BLaER1 (cell line): Measurements from ENCODE around the gene GNAL.
"Not testable (repeated sequence)": the region's sequence is repeated elsewhere in the genome, so short reads cannot be mapped to it uniquely, and the experiment has no call there.

Source experiments
- H3K27ac ChIP-seq: shearing (Covaris generic); formaldehyde crosslinking; 2 replicates; pipeline ENCODE4 v1.8.1; 2022
- H3K27me3 ChIP-seq: shearing (Covaris generic); formaldehyde crosslinking; 2 replicates; pipeline ENCODE4 v1.8.1; 2022
- H3K36me3 ChIP-seq: shearing (Covaris generic); formaldehyde crosslinking; 2 replicates; pipeline ENCODE4 v1.8.1; 2022
- H3K4me1 ChIP-seq: shearing (Covaris generic); formaldehyde crosslinking; 2 replicates; pipeline ENCODE4 v1.8.1; 2022
- H3K4me2 ChIP-seq: shearing (Covaris generic); formaldehyde crosslinking; 2 replicates; pipeline ENCODE4 v1.8.1; 2022
- H3K4me3 ChIP-seq: shearing (Covaris generic); formaldehyde crosslinking; 2 replicates; pipeline ENCODE4 v1.8.1; 2022
- H3K9ac ChIP-seq: shearing (Covaris generic); formaldehyde crosslinking; 2 replicates; pipeline ENCODE4 v1.8.1; 2022
- H3K9me3 ChIP-seq: shearing (Covaris generic); formaldehyde crosslinking; 2 replicates; pipeline ENCODE4 v1.8.1; 2022
- H4K20me1 ChIP-seq: shearing (Covaris generic); formaldehyde crosslinking; 2 replicates; pipeline ENCODE4 v1.8.1; 2022
- Cebpa-rat ChIP-seq: shearing (Covaris generic); IDR thresholded peaks from 2 replicates; pipeline ENCODE4 v1.8.1; 2022

The GNAL gene

DNA sequence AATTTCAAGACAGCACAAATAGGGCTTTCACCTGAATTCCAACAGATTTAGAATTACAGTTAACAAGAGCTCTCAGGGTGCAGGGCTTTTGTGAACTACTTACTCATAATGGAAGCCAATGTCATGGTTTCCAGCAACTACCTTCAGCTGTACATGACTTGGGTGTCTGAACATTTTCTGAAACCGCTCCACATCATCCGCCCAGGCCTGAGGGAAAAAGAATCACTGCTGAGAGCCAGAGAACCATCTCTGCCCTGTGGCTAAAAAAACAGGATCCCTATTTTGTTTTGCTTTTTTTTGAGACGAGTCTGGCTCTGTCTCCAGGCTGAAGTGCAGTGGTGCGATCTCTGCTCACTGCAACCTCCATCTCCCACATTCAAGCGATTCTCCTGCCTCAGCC, 200.2 kb downstream of the GNAL start:
- no peak overlapping the region for H3K27ac ChIP-seq
- no peaks in the 10 kb centered on the region for H3K27me3 ChIP-seq
- no peak overlapping the region for H3K4me3 ChIP-seq
- no peak overlapping the region for H3K4me2 ChIP-seq
- no peaks in the 10 kb centered on the region for H4K20me1 ChIP-seq
- H3K36me3 ChIP-seq, result peaks cover 57% of the 10 kb centered on the region
- peaks cover 24% of the 10 kb centered on the region for H3K4me1 ChIP-seq
- no peak for TF ChIP-seq Cebpa-rat
- no peaks in the 10 kb centered on the region for H3K9me3 ChIP-seq
- H3K9ac ChIP-seq, result no peak overlapping the region

DNA sequence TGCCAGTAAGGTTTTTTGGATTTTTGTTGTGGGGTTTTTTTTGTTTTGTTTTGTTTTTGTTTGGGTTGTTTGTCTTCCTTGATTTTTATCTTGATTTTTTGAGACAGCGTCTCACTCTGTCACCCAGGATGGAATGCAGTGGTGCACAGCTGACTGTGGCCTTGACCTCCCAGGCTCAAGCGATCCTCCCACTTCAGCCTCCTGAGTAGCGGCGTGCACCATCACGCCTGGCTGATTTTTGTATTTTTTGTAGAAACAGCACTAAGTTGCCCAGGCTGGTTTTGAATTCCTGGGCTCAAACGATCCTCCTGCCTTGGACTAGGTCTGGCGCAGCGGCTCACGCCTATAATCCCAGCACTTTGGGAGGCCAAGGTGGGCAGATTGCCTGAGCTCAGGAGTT, 202.7 kb downstream of the GNAL start:
- no peak overlapping the region for H3K9ac ChIP-seq
- H3K4me2 ChIP-seq, result no peak overlapping the region
- H3K9me3 ChIP-seq, result no peaks in the 10 kb centered on the region
- peaks cover 18% of the 10 kb centered on the region for H3K4me1 ChIP-seq
- no peak overlapping the region for H3K27ac ChIP-seq
- no peaks in the 10 kb centered on the region for H3K27me3 ChIP-seq
- peaks cover 66% of the 10 kb centered on the region for H3K36me3 ChIP-seq
- no peak overlapping the region for H3K4me3 ChIP-seq
- TF ChIP-seq Cebpa-rat, result no peak
- H4K20me1 ChIP-seq, result no peaks in the 10 kb centered on the region

DNA sequence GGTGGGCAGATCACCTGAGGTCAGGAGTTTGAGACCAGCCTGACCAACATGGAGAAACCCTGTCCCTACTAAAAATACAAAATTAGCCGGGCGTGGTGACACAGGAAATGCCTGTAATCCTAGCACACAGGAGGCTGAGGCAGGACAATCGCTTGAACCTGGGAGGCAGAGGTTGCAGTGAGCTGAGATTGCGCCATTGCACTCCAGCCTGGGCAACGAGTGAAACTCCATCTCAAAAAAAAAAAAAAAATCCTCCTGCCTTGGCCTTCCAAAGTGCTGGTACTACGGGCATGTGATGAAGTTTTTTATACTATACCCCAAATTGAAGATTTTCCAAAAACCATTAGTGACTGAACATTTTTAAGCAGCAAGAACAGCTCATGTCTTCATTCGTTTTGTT, 203.4 kb downstream of the GNAL start:
- not testable (repeated sequence) for H4K20me1 ChIP-seq, H3K9ac ChIP-seq, H3K9me3 ChIP-seq, H3K4me2 ChIP-seq, H3K27me3 ChIP-seq, H3K27ac ChIP-seq, H3K4me3 ChIP-seq
- peaks cover 18% of the 10 kb centered on the region for H3K4me1 ChIP-seq
- peaks cover 61% of the 10 kb centered on the region for H3K36me3 ChIP-seq

DNA sequence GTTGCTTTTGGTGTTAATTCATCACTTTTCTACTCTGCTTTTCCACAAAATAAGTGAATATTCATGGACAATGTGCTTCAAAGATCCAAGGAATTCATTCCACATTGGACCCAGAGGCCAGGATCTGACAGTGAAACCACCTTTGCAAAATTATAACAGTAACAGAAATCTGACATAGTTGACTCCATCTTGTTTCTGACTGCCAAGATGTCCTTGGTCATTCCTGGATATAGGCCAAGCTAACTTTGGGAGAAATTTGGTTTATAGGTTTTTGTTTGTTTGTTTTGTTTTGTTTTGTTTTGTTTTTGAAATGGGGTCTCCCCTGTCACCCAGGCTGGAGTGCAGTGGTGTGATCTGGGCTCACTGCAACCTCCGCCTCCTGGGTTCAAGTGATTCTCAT, 208.7 kb downstream of the GNAL start:
- Histone ChIP-seq H3K36me3 (peaks cover 63% of the 10 kb centered on the region), H3K9ac (no peak overlapping the region), H3K4me1 (peaks cover 12% of the 10 kb centered on the region), H3K27ac (no peak overlapping the region), H3K4me3 (no peak overlapping the region), H3K4me2 (no peak overlapping the region), H3K9me3 (no peaks in the 10 kb centered on the region), H4K20me1 (no peaks in the 10 kb centered on the region), H3K27me3 (no peaks in the 10 kb centered on the region)
- TF ChIP-seq Cebpa-rat, result no peak

DNA sequence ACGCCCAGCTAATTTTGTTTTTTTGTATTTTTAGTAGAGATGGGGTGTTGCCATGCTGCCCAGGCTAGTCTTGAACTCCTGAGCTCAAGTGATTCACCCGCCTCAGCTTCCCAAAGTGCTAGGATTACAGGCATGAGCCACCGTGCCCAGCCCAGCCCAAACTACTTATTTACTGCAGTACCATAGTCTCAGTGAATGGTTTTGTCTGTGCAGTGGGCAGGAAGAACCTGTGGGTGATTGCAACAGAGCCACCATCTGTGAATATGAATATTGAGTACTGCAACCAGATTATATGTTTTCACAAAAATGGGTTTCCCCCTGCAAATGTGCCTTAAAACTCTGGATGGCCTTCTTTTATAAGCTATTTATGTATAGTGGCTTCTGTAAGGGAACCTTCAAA, 210.0 kb downstream of the GNAL start:
- Histone ChIP-seq H3K9ac (no peak overlapping the region), H3K27ac (no peak overlapping the region), H3K9me3 (no peaks in the 10 kb centered on the region), H3K4me3 (no peak overlapping the region), H3K36me3 (peaks cover 69% of the 10 kb centered on the region), H4K20me1 (no peaks in the 10 kb centered on the region), H3K27me3 (no peaks in the 10 kb centered on the region), H3K4me2 (no peak overlapping the region), H3K4me1 (peaks cover 3% of the 10 kb centered on the region)
- no peak for TF ChIP-seq Cebpa-rat

DNA sequence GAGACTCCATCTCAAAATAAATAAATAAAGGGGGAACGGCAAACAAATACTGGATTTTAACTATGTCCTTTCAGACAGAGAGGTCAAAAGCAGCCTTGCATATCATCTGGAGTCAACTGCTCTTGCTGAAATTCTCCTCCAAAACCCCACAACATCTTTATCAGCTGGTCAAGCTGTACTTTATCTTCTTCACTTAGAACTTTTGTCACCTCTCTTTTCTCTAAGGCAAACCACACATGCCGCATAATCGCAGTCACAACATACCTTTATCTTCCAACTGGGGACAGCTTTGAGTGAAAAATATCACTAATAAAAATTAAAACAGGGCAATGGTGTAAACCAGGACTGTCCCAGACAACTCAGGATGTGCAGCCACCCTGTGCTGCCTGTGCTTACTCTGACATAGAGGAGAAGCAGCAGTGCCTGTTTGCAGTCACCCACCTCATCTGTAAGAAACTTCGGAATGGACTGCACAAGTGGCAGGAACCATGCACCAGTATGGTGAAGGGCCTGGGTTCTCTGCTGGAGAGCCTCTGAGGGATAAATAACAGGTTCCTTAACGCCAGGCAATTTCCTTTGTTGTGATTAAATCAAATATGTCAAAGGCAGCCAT, 212.9 kb downstream of the GNAL start:
- Histone ChIP-seq H3K9me3 (no peaks in the 10 kb centered on the region), H3K27me3 (no peaks in the 10 kb centered on the region), H3K4me1 (peaks cover 2% of the 10 kb centered on the region; the same call in 1 of the 2 replicates), H3K27ac (no peak overlapping the region), H4K20me1 (no peaks in the 10 kb centered on the region), H3K36me3 (peaks cover 59% of the 10 kb centered on the region), H3K4me3 (no peak overlapping the region), H3K4me2 (no peak overlapping the region), H3K9ac (no peak overlapping the region)
- TF ChIP-seq Cebpa-rat, result no peak

DNA sequence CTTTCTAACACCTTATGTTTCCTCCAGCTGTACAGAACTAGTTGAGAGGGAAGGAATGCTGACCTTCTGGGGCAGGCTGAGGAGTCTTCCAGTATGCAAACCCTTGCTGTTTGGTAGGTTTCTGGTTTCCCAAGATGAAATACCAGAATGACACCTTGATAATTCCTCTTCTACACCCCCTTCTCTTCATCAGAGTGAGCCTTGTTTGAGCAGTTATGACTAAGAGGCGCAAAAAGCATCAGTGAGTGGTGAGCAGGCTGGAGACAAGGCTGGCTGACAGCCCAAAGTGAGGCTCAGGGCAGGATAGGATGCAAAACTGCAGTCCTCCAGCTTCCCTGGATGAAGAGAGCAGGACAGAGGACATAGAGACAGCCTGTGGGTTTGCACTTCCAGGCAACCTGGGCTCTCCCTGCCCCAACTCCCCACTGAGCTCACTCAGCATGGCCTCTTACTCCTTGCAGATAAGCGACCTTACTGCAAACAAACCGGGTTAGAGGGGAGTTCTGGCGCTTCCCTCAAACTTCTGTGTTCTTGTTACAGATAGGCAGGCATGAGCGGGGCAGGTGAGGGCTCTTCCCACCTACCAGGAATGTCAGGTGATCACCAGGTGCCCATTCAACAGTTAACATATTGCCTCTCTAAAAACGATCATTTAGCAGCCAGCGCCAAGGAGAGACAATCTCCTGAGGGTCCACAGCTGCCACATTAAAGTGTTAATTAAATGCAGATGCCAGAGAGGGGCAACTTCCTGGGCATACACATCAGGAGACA, 213.6 kb downstream of the GNAL start:
- Histone ChIP-seq H3K4me3 (no peak overlapping the region), H3K4me2 (no peak overlapping the region), H3K36me3 (peaks cover 59% of the 10 kb centered on the region), H3K9ac (no peak overlapping the region), H3K9me3 (no peaks in the 10 kb centered on the region), H3K27me3 (no peaks in the 10 kb centered on the region), H3K4me1 (peaks cover 10% of the 10 kb centered on the region; the same call in 1 of the 2 replicates), H3K27ac (no peak overlapping the region; the same call in 1 of the 2 replicates), H4K20me1 (no peaks in the 10 kb centered on the region)
- TF ChIP-seq Cebpa-rat, result no peak

DNA sequence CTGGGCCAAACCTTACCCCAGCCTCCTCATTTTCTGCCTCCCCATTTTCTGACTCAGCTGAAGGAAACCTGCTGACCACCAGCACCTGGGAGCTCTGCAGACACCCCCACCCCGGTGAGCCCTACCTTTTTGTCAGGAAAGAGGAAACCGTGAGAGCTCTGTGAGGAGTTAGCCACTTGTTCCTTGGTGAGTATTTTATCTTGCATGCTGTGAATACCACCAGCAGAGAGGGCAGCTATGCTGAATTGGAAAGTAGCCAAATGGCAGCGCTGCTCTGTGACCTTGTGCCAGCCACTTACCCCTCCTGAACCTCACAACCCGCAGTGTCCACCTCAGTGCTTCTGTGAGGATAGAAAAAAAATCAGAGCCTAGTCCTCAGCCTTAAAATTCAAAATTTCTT, 216.5 kb downstream of the GNAL start:
- Histone ChIP-seq H4K20me1 (no peaks in the 10 kb centered on the region), H3K27me3 (no peaks in the 10 kb centered on the region), H3K27ac (no peak overlapping the region), H3K9ac (no peak overlapping the region), H3K9me3 (no peaks in the 10 kb centered on the region), H3K36me3 (peaks cover 35% of the 10 kb centered on the region), H3K4me3 (no peak overlapping the region), H3K4me2 (no peak overlapping the region), H3K4me1 (peaks cover 10% of the 10 kb centered on the region; the same call in 1 of the 2 replicates)
- TF ChIP-seq Cebpa-rat, result no peak

DNA sequence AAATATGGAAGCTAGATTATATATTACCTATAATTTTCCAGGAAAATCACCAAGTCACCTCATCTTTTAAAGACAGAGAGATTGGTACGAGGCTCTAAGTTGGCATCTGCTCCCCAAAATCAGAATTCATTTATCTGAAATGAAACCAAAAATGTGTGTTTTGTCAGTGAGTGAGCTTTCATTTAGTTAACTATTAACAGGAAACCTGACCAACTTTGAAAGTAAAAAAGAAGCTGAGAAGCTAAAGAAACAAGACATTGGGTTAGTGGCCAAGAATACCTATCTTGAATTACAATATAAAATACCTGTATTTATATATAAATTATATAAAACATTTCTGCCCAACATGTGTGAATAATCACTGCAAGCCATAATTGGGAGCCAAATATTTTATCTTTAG, 217.1 kb downstream of the GNAL start:
- no peak overlapping the region for H3K4me3 ChIP-seq
- no peaks in the 10 kb centered on the region for H3K27me3 ChIP-seq
- H3K9ac ChIP-seq, result no peak overlapping the region
- no peak overlapping the region for H3K4me2 ChIP-seq
- H3K9me3 ChIP-seq, result no peaks in the 10 kb centered on the region
- H4K20me1 ChIP-seq, result no peaks in the 10 kb centered on the region
- H3K36me3 ChIP-seq, result peaks cover 30% of the 10 kb centered on the region
- H3K4me1 ChIP-seq, result peaks cover 10% of the 10 kb centered on the region; the same call in 1 of the 2 replicates
- no peak overlapping the region for H3K27ac ChIP-seq
- TF ChIP-seq Cebpa-rat, result no peak
